NCI-H82 treated with DMSO at 0.1 percent for 48 hours (cell line): ENCODE measurements around the gene PATE2.

Experiments used
- DNase-seq: peaks from one replicate; lab custom pipeline; 2025; ENCODE audit not compliant: unreplicated experiment; lab: John Stamatoyannopoulos, UW

PATE2 gene

DNA sequence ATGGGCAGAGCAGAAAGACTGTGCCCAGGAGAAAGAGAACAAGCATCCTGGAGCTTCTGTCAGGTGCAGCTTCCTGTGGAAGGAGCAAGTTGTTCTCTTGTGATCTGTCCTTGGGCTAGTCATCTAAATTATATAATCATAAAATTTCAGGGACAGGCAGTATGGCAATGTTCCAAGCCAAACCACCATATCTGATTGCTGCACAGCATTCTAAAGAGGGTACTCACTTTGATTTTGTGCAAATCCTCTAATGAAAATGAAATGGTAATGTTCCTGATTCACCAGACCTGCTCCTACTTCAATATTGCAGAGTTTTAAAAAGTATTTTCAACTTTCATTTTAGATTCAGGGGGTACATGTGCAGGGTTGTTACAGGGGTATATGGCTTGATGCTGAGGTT lies at the start of gene PATE2:
PATE2 (minus strand) TSS at position 101 of the 400 bp plus-strand sequence; CDS start at position 46, 55 bp downstream.
- no peak for DNase-seq

DNA sequence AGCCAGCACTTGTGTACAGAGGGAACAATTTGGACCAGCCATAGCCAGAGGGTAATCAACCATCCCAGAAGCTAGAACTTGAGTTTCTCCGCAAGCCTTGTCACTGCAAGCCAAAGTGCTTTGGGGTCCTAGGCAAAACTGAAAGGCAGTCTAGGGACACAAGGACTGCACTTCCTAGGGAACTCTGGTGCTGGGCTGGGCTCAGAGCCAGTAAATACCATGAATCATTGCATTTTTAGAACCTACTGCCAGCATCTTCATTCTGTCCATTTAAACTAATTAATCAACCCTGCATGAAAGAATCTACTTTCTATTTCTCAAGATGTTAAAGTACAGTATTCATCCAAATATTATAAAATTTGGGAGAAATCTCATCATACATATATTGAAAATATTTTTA lies 29.3 kb upstream of the PATE2 start:
- DNase-seq = no peak

DNA sequence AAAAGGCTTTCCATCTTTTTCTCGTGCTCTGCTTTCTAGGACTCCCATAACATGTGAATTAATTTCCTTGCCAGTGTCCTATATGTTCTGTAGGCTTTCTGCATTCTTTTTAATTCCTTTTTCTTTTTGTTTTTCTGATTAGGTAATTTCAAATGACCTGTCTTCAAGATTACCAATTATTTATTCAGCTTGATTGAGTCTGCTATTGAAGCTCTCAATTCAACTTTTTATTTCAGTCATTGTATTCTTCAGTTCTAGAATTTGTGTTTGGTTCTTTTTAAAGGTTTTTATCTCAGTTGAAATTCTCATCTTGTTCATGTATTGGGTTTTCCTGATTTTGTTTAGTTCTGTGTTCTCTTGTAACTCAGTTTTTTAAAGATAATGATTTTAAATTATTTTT lies 23.8 kb upstream of the PATE2 start:
- no peak for DNase-seq

GRCh38 chr11:125799808-125800207 lies 21.2 kb upstream of the PATE2 start:
- DNase-seq = no peak

DNA sequence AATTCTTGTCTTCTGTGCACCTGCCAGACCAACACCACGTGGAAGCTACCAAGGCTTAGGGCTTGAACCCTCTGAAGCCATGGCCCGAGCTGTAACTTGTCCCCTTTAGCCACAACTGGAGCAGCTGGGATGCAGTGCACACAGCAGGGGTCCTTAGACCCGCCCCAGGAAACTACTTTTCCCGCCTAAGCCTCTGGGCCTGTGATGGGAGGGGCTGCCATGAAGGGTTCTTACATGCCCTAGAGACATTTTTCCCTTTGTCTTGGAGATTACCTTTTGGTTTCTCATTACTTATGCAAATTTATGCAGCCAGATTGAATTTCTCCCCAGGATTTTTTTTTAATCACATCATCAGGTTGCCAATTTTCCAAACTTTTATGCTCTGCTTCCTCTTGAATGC lies 19.0 kb upstream of the PATE2 start:
- no peak for DNase-seq

DNA sequence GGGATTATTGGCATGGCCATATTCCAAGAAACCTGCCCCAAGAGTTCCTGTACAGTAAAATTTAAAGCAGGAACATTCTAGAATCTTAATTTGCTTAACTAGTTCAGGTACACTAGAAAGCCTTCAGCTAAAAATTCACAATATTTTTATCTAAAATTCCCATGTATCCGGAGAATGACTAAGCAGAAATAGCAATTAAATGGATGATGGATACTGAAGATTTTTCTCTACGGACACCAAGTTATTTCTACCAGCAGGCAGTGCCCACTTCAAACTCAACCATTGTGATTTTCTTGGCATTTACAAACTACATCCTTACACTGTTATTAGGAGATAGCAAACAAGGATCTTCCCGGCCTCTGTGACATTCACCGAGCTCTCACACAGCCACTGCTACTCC lies 12.2 kb upstream of the PATE2 start:
- DNase-seq = no peak

DNA sequence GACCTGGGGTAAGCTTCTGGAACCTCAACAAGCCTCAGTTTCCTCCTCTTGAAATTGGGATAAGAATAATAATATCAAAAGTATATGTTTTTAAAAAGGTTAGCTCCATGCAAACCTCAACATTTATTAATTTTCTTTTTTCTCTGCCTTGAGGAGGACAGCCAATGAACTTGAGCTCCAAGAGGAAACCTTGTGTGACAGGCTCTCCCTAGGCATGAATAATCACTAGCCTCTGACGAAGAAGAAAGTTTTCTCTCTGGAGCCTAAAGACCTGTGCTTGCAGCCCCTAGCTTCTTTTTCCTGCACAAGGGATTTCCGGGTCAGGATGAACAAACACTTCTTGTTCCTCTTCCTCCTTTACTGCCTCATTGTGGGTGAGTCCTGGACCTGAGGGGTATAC lies 9.2 kb upstream of the PATE2 start, which contains the start of gene PATE3:
PATE3 (plus strand) TSS at position 301 of the 400 bp plus-strand sequence; CDS start at position 326, 25 bp downstream.
- no peak for DNase-seq

DNA sequence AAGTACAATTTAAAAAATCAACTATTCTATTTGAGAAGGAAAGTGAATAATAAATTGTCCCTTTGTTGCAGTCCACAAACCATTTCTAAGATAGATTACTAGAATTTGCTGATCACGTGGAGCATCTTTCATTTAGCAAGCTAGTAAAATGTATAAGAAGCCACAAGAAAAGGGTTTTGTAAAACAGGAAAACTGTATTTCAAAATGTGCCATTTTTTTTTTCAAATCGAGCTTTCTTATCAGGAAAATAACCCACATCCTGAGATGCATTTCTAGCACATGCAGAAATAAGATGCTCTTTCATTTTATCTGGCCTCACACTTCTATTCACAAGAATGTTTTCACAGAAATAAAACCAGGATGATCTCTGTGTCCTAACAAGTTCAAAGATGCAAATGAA lies 6.0 kb upstream of the PATE2 start:
- DNase-seq = no peak

- no peak for DNase-seq
Measured at GRCh38 chr11:125777309-125777708, 1.3 kb downstream of the PATE2 start.

- DNase-seq = no peak
Measured at GRCh38 chr11:125773516-125773915, 5.1 kb downstream of the PATE2 start.

GRCh38 chr11:125772834-125773505 lies 5.7 kb downstream of the PATE2 start:
- no peak for DNase-seq

DNA sequence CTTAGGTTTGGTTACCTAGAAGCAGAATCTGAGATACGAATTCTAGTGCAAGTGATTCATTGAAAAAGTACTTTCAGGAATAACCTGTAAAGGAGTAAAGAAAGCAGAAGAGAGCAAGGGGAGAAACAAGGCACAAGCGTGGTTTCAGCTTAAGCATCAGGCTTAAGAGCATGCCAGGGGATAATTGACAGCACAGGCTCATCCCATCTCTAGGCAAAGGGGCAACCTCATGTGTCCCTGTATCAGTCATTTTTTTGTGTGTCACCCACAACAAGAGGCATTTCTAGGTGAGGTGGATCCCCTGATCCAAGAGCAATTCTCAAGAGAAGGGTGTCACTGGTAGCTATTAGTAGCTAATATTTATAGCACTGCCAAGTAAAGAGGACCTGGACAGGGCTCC lies 8.0 kb downstream of the PATE2 start:
- DNase-seq = no peak

DNA sequence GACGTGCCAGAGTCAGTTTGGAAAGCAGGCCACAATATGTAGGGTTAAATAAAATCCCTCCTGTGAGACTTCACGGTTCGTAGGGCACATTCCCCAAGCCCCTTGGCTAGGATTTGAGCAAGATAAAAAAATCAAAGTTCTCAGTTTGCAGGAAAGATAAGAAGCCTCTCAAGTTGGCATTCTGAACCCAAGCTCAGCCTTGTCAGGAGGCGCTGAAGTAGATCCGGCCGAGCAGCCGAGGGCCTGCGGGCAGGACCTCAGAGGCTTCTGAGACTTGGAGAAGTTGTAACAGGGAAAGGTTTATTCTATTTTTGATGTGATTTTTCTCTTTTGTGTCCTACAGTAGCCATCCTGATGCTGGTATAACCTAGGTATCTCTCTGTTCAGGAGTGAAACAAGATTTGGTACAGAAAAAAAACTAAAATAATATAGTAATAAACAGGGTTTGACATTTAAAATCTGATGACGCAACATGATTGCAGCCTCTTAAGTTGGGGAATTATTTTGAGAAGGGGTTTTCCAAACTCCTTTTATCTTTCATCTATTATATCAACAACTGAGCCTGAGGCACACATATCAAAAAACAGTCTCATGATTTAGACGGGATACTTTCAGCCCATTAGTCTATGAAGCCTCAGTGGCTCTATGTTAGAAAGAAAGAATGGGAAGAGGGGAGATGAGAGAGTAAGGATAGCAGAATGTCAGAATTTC lies 10.1 kb downstream of the PATE2 start:
- DNase-seq = no peak

GRCh38 chr11:125766251-125766650 lies 12.4 kb downstream of the PATE2 start:
- DNase-seq = no peak

DNA sequence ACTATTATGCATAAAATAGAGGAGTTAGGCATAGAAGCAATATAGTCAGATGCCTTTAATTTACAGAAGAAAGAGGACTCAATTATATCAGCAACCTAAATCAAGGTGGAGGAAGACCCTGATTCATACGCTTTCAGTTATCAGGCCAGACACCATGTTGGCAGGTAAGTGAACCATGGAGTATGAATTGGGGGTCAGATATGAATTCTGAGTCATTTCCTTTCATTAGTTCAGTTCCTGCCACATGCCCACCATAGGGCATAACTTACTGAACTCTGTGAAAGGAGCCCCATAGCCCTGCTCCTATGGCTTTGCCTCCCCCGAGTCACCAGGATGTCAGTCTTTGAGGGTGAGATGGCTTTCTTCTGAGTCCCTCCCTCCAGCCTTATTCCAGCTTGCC lies 15.1 kb downstream of the PATE2 start:
- no peak for DNase-seq

DNA sequence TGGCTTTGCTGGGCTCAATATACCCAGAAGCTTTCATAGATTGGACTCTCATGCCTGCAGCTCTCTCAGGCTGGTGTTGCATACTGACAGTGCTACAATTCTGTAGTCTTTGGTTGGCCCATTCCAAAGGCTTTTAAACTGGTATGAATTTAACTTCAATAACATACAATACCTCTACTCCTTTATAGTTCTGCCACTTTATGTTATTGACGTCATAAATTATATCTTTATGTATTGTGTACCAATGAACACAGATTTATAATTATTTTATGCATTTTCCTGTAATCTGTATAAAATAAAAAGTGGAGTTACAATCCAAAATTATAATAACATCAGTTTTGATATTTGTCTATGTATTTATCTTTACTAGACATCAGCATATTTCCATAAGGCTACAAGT lies 16.2 kb downstream of the PATE2 start:
- DNase-seq = no peak

GRCh38 chr11:125756050-125756449 lies 22.6 kb downstream of the PATE2 start:
- no peak for DNase-seq

GRCh38 chr11:125750629-125751028 lies 28.0 kb downstream of the PATE2 start:
- no peak for DNase-seq

DNA sequence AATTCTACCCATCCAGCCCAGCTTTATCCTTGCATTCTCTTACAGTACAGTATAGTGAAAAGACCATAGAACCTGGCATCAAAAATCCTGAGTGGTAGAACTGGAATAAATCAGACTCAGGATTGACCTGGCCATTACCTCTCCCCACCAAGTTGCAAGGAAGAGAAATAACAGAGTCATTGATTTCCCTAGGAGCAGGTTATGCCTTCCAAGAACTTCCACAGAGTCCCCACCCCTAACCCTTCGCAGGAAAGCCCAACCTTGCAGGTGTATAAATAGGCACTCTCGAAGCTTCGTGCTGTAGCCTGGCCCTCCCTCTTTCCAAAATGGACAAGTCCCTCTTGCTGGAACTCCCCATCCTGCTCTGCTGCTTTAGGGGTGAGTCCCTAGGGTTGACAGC lies 32.6 kb downstream of the PATE2 start, which contains the start of gene PATE1:
PATE1 (plus strand) TSS at position 301 of the 400 bp plus-strand sequence; CDS start at position 327, 26 bp downstream.
- DNase-seq = no peak

- DNase-seq = no peak
Measured at GRCh38 chr11:125743681-125744080, 34.9 kb downstream of the PATE2 start.

GRCh38 chr11:125740617-125741016 lies 38.0 kb downstream of the PATE2 start:
- DNase-seq = no peak

GRCh38 chr11:125728969-125729368 lies 49.7 kb downstream of the PATE2 start:
- DNase-seq = no peak
